Testis (tissue), 3 donors: ENCODE data around the gene GLI3. TPM values are rescaled to one million over a fixed set of nuclear protein-coding genes. Genes with fewer than 3 reads are reported as not detected.

Experiments
- DNase-seq: peaks from one replicate; pipeline ENCODE4 v3.0.0-alpha.2; 2019
- H3K27ac ChIP-seq, 2 donors: fragments of 200-600 bp; sonication (generic); one replicate each; pipeline ENCODE4 v1.5.1; 2019
- H3K27me3 ChIP-seq: fragments of 200-600 bp; sonication (generic); one replicate; pipeline ENCODE4 v1.5.1; 2019
- H3K36me3 ChIP-seq: fragments of 200-600 bp; sonication (generic); one replicate; pipeline ENCODE4 v1.5.1; 2017; ENCODE audit warnings: low read depth; ENCODE audit errors: missing control alignments
- H3K4me1 ChIP-seq: fragments of 200-600 bp; sonication (generic); one replicate; pipeline ENCODE4 v1.5.1; 2019
- H3K4me3 ChIP-seq, 2 donors: fragments of 200-600 bp; sonication (generic); one replicate each; pipeline ENCODE4 v1.5.1; 2017 to 2019
- H3K9me3 ChIP-seq: fragments of 200-600 bp; sonication (generic); one replicate; pipeline ENCODE4 v1.5.1; 2017
- CTCF ChIP-seq, 3 experiments: fragments of 450-650 bp in 2 of 3; fragments of 200-600 bp in 1 of 3; sonication (generic) in 1 of 3; IDR thresholded peaks; one replicate each; pipeline ENCODE4 v1.5.1; 2016 to 2019; ENCODE audit warnings: antibody characterized with exemption in 3 of 3, mild to moderate bottlenecking in 2 of 3, moderate library complexity in 1 of 3
- POLR2A ChIP-seq: fragments of 450-650 bp; IDR thresholded peaks from one replicate; pipeline ENCODE4 v1.6.1; 2017; ENCODE audit warnings: antibody characterized with exemption, mild to moderate bottlenecking, moderate library complexity
- WGBS, 2 donors: methylation state at CpG; one replicate each; pipeline ENCODE4 v1.1.5; 2018; 5-methylcytosine and 5-hydroxymethylcytosine counted together
- intact Hi-C: fragments of 100-400 bp; cut with DNase I; formaldehyde crosslinking; loops from one replicate; pipeline ENCODE4 v1.15.1; 2023; ENCODE audit warnings: low total_unique reads
- polyA plus RNA-seq: library from polyadenylated mRNA; stranded (reverse); fragments of 350-450 nt; fragmentation: Illumina TruSeq; extraction: RNeasy Lipid Tissue Mini Kit (QIAGEN cat#74804); gene quantifications from one replicate; pipeline ENCODE4 v1.2.3, GENCODE V29; 2014; ENCODE audit warnings: low read depth, low replicate concordance; ENCODE audit not compliant: insufficient read depth
- total RNA-seq, 2 donors: library from RNA; depleted of rRNA; stranded (reverse); fragments of >200 nt; gene quantifications; one replicate each; pipeline ENCODE4 v1.2.3, GENCODE V29; 2016

Gene GLI3
- total and polyA plus RNA-seq, 3 donors from 2014 or later = 3.8 to 7.3 (median 5.0) TPM

- Histone ChIP-seq H3K27me3 (no peaks in the 10 kb centered on the region), H3K9me3 (no peaks in the 10 kb centered on the region), H3K4me3 (no peak overlapping the region), H3K36me3 (no peaks in the 10 kb centered on the region), H3K4me1 (no peaks in the 10 kb centered on the region), H3K27ac (no peak overlapping the region)
- TF ChIP-seq POLR2A (no peak), CTCF (IDR thresholded peaks at IDR 0.05) (no peak)
- DNase-seq = no peak
- WGBS, 2 donors = 90 to 91% methylated on average over 2 of the region's 2 CpGs
- intact Hi-C loops = no loop called here
These were observed 239.0 kb downstream of the GLI3 start for GRCh38 chr7:41998041-41998440.

GRCh38 chr7:41997151-41997550, 239.9 kb downstream of the GLI3 start:
- WGBS, 2 donors = 80 to 94% methylated on average over 2 of the region's 2 CpGs
- no peak overlapping the region for H3K27ac ChIP-seq
- intact Hi-C loops = no loop called here

GRCh38 chr7:41996381-41997035, 240.5 kb downstream of the GLI3 start:
- Histone ChIP-seq H3K27ac (no peak overlapping the region), H3K36me3 (no peaks in the 10 kb centered on the region), H3K9me3 (no peaks in the 10 kb centered on the region), H3K4me3 (no peak overlapping the region), H3K4me1 (no peaks in the 10 kb centered on the region), H3K27me3 (no peaks in the 10 kb centered on the region)
- 62 to 71% methylated on average over 4 of the region's 4 CpGs for WGBS, 2 donors
- intact Hi-C loops = no loop called here
- no peak for DNase-seq
- TF ChIP-seq CTCF (IDR thresholded peaks at IDR 0.05) (no peak), POLR2A (no peak)

More at GRCh38 chr7:41997151-41997550, 239.9 kb downstream of the GLI3 start:
- no peaks in the 10 kb centered on the region for H3K9me3 ChIP-seq
- no peaks in the 10 kb centered on the region for H3K27me3 ChIP-seq
- DNase-seq = no peak
- no peak overlapping the region for H3K4me3 ChIP-seq
- no peaks in the 10 kb centered on the region for H3K4me1 ChIP-seq
- no peak for TF ChIP-seq POLR2A
- no peak for TF ChIP-seq CTCF (IDR thresholded peaks at IDR 0.05)
- no peaks in the 10 kb centered on the region for H3K36me3 ChIP-seq

- no peak for DNase-seq
- no peak overlapping the region for H3K4me3 ChIP-seq
- intact Hi-C loops = no loop called here
- WGBS, 2 donors = 63 to 68% methylated on average over 2 of the region's 2 CpGs
- no peaks in the 10 kb centered on the region for H3K27me3 ChIP-seq
- H3K9me3 ChIP-seq = no peaks in the 10 kb centered on the region
- H3K36me3 ChIP-seq = no peaks in the 10 kb centered on the region
- H3K27ac ChIP-seq = no peak overlapping the region
- no peak for TF ChIP-seq CTCF (IDR thresholded peaks at IDR 0.05)
- no peak for TF ChIP-seq POLR2A
- H3K4me1 ChIP-seq = no peaks in the 10 kb centered on the region
These were observed 241.3 kb downstream of the GLI3 start for GRCh38 chr7:41995632-41996271.

GRCh38 chr7:41994746-41995110, 242.3 kb downstream of the GLI3 start:
- TF ChIP-seq CTCF (IDR thresholded peaks at IDR 0.05) = no peak
- TF ChIP-seq POLR2A = no peak
- no peak overlapping the region for H3K4me3 ChIP-seq
- no peaks in the 10 kb centered on the region for H3K9me3 ChIP-seq
- H3K27me3 ChIP-seq = no peaks in the 10 kb centered on the region
- no peaks in the 10 kb centered on the region for H3K36me3 ChIP-seq
- no peak overlapping the region for H3K27ac ChIP-seq
- 82 to 83% methylated on average over 4 of the region's 4 CpGs for WGBS, 2 donors
- H3K4me1 ChIP-seq = no peaks in the 10 kb centered on the region
- no peak for DNase-seq
- intact Hi-C loops = no loop called here
